ENCODE data around the gene UVRAG.

The UVRAG gene

GRCh38 chr11:75771646-75772410 is 43.2 kb upstream of the UVRAG start:
- H3K9ac ChIP-seq (ENCODE audit: insufficient read length) = no peak overlapping the region
- DNase-seq (ENCODE audit: low read depth, low spot score) = no peak
- H3K9me3 ChIP-seq (ENCODE audit: low read depth, low read length) = no peaks in the 10 kb centered on the region
- peaks cover 3% of the 10 kb centered on the region; the same call in 1 of the 2 replicates for H3K36me3 ChIP-seq (ENCODE audit: insufficient read depth, low read length)
- TF ChIP-seq EZH2 (IDR thresholded peaks at IDR 0.05) = no peak
- no peak for TF ChIP-seq FOXP2 (optimal IDR thresholded peaks at IDR 0.05; ENCODE audit: control extremely low read depth, extremely low read length, insufficient read depth)
- H3K4me3 ChIP-seq = no peak overlapping the region
- H3K27ac ChIP-seq = no peak overlapping the region

GRCh38 chr11:75773595-75774353 is 41.2 kb upstream of the UVRAG start:
- no peaks in the 10 kb centered on the region for H3K9me3 ChIP-seq (ENCODE audit: low read depth, low read length)
- no peak overlapping the region for H3K4me3 ChIP-seq
- no peak overlapping the region for H3K27ac ChIP-seq
- H3K9ac ChIP-seq (ENCODE audit: insufficient read length) = no peak overlapping the region
- DNase-seq (ENCODE audit: low read depth, low spot score) = no peak
- TF ChIP-seq FOXP2 (optimal IDR thresholded peaks at IDR 0.05; ENCODE audit: control extremely low read depth, extremely low read length, insufficient read depth) = no peak
- peaks cover 3% of the 10 kb centered on the region; the same call in 1 of the 2 replicates for H3K36me3 ChIP-seq (ENCODE audit: insufficient read depth, low read length)

- no peak overlapping the region for H3K27ac ChIP-seq
- no peaks in the 10 kb centered on the region for H3K9me3 ChIP-seq (ENCODE audit: low read depth, low read length)
- no peak overlapping the region for H3K4me3 ChIP-seq
- TF ChIP-seq POLR2AphosphoS5 (IDR thresholded peaks at IDR 0.05; ENCODE audit: borderline replicate concordance, low read depth, low read length) (no peak), FOXP2 (optimal IDR thresholded peaks at IDR 0.05; ENCODE audit: control extremely low read depth, extremely low read length, insufficient read depth) (no peak), EZH2 (IDR thresholded peaks at IDR 0.05) (no peak)
- H3K9ac ChIP-seq (ENCODE audit: insufficient read length) = no peak overlapping the region
- no peak for DNase-seq (ENCODE audit: low read depth, low spot score)
- peaks cover 3% of the 10 kb centered on the region; the same call in 1 of the 2 replicates for H3K36me3 ChIP-seq (ENCODE audit: insufficient read depth, low read length)
These were observed 40.0 kb upstream of the UVRAG start for GRCh38 chr11:75775056-75775455.

GRCh38 chr11:75776546-75776945 is 38.5 kb upstream of the UVRAG start:
- DNase-seq (ENCODE audit: low read depth, low spot score) = no peak
- H3K27ac ChIP-seq = no peak overlapping the region
- TF ChIP-seq POLR2AphosphoS5 (IDR thresholded peaks at IDR 0.05; ENCODE audit: borderline replicate concordance, low read depth, low read length) (no peak), FOXP2 (optimal IDR thresholded peaks at IDR 0.05; ENCODE audit: control extremely low read depth, extremely low read length, insufficient read depth) (no peak)
- H3K4me3 ChIP-seq = no peak overlapping the region
- no peaks in the 10 kb centered on the region for H3K9me3 ChIP-seq (ENCODE audit: low read depth, low read length)
- no peak overlapping the region for H3K9ac ChIP-seq (ENCODE audit: insufficient read length)
- H3K36me3 ChIP-seq (ENCODE audit: insufficient read depth, low read length) = peaks cover 3% of the 10 kb centered on the region; the same call in 1 of the 2 replicates

- Histone ChIP-seq H3K4me3 (no peak overlapping the region), H3K9me3 (ENCODE audit: low read depth, low read length) (no peaks in the 10 kb centered on the region), H3K36me3 (ENCODE audit: insufficient read depth, low read length) (peaks cover 3% of the 10 kb centered on the region; the same call in 1 of the 2 replicates), H3K9ac (ENCODE audit: insufficient read length) (no peak overlapping the region), H3K27ac (no peak overlapping the region)
- TF ChIP-seq POLR2AphosphoS5 (IDR thresholded peaks at IDR 0.05; ENCODE audit: borderline replicate concordance, low read depth, low read length) (no peak), FOXP2 (optimal IDR thresholded peaks at IDR 0.05; ENCODE audit: control extremely low read depth, extremely low read length, insufficient read depth) (no peak), EZH2 (IDR thresholded peaks at IDR 0.05) (no peak)
- no peak for DNase-seq (ENCODE audit: low read depth, low spot score)
These were observed 37.4 kb upstream of the UVRAG start for GRCh38 chr11:75777461-75778110.

- Histone ChIP-seq H3K9me3 (ENCODE audit: low read depth, low read length) (no peaks in the 10 kb centered on the region), H3K27ac (no peak overlapping the region), H3K36me3 (ENCODE audit: insufficient read depth, low read length) (peaks cover 3% of the 10 kb centered on the region; the same call in 1 of the 2 replicates), H3K4me3 (no peak overlapping the region), H3K9ac (ENCODE audit: insufficient read length) (no peak overlapping the region)
- DNase-seq (ENCODE audit: low read depth, low spot score) = no peak
- no peak for TF ChIP-seq EZH2 (IDR thresholded peaks at IDR 0.05)
- TF ChIP-seq POLR2AphosphoS5 (IDR thresholded peaks at IDR 0.05; ENCODE audit: borderline replicate concordance, low read depth, low read length) = no peak
- TF ChIP-seq FOXP2 (optimal IDR thresholded peaks at IDR 0.05; ENCODE audit: control extremely low read depth, extremely low read length, insufficient read depth) = no peak
These were observed 36.0 kb upstream of the UVRAG start for GRCh38 chr11:75778962-75779361.

- Histone ChIP-seq H3K27ac (no peak overlapping the region), H3K36me3 (ENCODE audit: insufficient read depth, low read length) (peaks cover 3% of the 10 kb centered on the region; the same call in 1 of the 2 replicates), H3K9me3 (ENCODE audit: low read depth, low read length) (no peaks in the 10 kb centered on the region), H3K9ac (ENCODE audit: insufficient read length) (no peak overlapping the region), H3K4me3 (no peak overlapping the region)
- no peak for DNase-seq (ENCODE audit: low read depth, low spot score)
- TF ChIP-seq EZH2 (IDR thresholded peaks at IDR 0.05) (no peak), FOXP2 (optimal IDR thresholded peaks at IDR 0.05; ENCODE audit: control extremely low read depth, extremely low read length, insufficient read depth) (no peak), POLR2AphosphoS5 (IDR thresholded peaks at IDR 0.05; ENCODE audit: borderline replicate concordance, low read depth, low read length) (no peak)
These were observed 35.0 kb upstream of the UVRAG start for GRCh38 chr11:75779960-75780359.

- no peak for TF ChIP-seq POLR2AphosphoS5 (IDR thresholded peaks at IDR 0.05; ENCODE audit: borderline replicate concordance, low read depth, low read length)
- TF ChIP-seq FOXP2 (optimal IDR thresholded peaks at IDR 0.05; ENCODE audit: control extremely low read depth, extremely low read length, insufficient read depth) = no peak
- TF ChIP-seq EZH2 (IDR thresholded peaks at IDR 0.05) = no peak
- peaks cover 6% of the 10 kb centered on the region; the same call in 1 of the 2 replicates for H3K36me3 ChIP-seq (ENCODE audit: insufficient read depth, low read length)
- H3K4me3 ChIP-seq = no peak overlapping the region
- H3K9ac ChIP-seq (ENCODE audit: insufficient read length) = no peak overlapping the region
- no peaks in the 10 kb centered on the region for H3K9me3 ChIP-seq (ENCODE audit: low read depth, low read length)
- no peak overlapping the region for H3K27ac ChIP-seq
- DNase-seq (ENCODE audit: low read depth, low spot score) = no peak
These were observed 34.1 kb upstream of the UVRAG start for GRCh38 chr11:75780888-75781287.
